ENCODE results near the gene ZC2HC1B.

Gene ZC2HC1B

DNA sequence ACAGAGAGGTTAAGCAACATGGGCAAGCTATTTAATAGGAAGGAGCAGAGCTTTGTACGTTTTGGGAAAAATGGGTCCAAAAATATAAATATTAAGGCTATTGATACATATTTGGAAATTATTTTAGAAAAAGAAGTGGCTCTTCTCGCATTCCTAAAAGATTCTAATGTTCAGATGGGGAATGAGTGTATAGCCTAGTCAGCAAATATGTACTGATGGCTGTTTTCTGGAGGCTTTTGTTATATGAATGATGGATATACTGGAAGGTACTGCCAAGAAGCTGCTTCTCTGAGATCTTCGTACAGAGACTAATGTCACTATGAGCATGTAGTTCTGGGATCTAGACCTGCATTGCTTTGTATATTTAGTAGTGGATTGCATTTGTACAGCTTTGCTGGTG is 72.1 kb downstream of the ZC2HC1B start:
- DNase-seq: no peak

DNA sequence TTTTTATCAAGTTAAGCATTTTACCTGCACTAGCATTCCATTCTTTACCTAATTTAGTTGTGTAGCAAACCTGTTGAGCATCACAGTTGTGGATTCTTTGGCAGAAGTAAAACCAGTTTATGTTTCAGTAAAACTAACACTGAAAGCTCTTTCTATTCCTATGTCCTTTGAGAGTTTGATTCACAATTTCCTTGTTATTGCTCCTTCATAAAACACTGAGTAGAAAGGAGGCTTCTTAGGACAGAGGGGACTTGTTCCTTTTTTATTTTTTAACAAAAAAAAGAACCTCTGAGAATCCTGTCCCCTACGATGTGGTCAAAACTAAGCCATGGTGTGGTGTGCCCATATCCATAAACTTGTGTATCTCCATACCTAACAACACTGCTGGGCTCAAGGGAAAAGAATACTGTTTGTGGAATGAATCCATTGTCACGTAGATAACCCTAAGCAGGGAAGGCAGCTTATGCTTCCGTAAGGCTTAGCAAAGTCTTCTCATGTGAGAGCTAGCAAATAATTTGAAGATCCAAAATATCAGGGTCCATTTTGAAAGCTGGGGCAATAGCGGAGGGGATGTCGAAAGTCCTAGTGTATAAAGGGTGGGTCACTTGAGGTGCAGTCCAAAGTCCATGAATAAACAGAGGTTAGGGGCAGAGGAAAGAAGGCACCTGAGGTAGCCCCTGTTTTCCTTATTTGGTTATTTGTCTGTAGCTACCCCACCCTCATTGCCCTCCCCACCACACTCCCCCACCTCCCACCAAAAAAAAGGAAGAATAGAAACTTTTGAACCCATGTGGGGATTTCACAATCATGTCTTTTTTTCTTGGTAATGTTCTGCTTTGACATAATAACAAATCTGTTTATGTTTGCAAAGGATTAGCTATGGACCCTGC is 72.7 kb downstream of the ZC2HC1B start:
- peak in 1 of 3 donors; percentile 17 for DNase-seq

DNA sequence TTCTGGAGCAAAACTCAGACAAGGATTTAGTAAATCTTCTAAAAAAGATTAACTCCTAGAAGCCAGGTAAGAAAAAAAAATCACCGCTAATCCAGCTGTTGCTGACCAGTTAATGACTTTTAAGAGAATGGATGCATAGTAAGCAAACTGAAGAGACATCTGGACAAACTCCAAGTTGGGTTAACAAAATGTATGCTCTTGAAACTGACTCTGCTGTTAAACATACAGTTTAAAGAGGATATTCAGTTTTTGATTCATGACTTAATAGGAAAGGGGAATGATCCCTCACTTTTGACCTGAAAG is 73.3 kb downstream of the ZC2HC1B start:
- no peak for DNase-seq

DNA sequence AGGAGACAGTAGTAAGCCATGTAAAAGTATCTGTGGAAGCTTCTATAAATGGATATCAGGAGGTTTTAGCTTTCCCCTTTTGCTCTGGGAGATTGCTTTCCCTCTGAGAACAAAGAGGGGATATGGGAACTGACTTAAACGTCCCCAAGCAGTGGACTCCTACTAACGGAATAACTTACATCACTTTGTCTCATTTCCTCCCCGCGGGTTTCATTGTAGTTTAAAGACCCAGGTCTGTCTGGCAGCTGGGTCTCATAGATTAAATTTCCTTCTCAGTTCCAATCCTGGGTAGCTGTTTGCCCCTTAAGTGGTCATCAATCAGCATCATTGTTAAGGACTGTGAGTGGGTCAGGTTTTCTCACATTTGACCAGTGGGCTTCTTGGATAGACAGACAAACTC is 75.1 kb downstream of the ZC2HC1B start:
- DNase-seq: peak; percentile 15 to 24 (median 22)

DNA sequence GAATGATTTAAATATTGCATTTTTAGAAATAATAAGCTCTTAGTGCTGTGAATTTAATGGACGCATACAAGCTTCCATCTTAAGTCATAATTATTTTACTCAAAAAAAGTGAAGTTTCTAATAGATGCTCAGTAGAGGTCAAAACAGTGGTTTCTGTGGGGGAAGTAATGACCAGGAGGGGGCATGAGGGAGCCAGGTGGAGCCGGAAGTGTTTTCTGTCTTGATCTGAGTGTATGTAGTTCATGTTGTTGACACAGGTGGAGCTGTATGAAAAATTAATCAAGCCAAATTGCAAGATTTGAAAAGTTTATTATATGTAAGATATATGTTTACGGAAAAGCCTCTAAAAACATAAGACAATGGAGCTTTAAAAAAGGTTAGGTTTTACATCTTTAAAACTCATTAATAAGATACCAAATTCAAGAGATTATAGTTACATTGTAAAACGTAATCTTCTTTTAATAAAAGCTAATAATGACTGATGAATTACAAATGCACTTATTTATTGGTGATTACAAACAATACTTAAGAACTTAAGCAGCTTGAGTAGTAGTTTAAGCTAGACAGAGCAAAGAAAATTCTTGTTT is 75.8 kb downstream of the ZC2HC1B start:
- peak; percentile 35 to 51 (median 40) for DNase-seq

DNA sequence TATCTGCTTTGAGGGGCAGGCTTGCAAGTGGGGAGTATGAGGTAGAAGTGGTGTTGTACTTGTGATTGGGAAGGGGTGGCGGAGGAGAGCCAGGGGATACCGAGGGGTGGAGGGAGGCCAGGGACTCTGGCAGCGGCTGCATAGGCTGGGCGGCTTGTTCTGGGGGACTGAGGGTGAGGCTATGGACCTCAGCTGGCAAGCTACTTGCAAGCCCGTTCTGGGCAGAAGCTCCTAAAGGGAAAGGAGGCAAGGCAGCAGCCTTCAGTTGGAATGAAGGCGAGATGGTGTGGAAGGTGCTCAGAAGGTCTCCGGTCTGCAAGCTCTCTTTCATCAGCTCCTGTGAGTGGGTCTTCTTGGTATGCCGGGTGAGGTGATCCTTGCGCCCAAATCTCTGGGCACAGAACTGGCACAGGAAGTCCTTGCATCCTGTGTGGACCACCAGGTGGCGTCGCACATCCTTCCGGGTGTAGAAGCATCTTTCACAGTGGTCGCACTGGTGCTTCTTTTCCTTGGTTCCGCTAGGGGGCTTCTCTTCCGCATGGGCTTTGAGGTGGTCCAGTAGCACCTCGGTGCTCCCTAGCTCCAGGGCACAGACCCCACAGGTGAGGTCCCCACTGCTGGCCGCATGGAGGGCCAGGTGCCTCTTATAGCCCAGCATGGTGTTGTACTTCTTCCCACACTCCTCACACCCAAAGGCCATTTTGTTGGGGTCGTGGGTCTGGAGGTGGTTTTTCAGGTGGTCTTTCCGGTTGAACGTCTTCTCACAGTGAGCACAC is 77.8 kb downstream of the ZC2HC1B start:
- DNase-seq: peak; percentile 56 to 74 (median 59)

DNA sequence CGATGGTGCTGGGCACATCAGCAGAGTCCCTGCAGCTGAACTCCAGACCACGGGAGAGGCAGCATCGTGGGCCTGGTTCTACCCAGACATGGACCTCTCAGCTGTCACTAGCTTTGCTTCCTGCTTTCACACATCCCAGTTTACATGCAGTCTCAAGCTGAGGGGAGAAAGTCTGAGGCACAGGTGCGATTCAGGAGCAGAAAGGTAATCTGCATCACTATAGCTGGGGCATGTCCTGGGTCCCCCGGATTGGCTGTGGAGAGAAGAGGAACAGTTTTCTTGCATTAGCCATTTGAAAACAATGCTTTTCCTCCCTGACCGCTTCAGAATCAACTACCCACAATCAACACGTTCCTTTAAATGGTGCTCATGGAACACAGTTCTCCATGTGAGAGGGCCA is 83.9 kb downstream of the ZC2HC1B start:
- DNase-seq: no peak

DNA sequence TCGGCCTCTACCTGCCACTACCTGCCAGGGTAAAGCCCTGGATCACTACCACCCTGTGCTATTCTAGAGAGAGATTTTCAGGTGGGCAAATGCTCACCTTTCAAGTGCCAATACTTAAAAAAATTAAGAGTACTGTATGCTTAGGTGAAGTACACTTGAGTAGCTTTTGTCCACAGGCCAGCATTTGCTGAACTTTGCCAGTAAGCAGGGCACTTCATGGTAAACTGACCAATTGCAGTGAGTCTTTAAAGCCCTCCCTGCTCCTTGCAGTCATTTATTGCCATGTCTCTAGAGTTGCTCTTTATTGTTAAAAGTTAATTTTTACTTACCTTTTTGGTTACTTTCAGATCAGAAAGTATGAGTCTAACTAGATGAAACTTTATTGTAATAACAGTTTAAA is 85.3 kb downstream of the ZC2HC1B start:
- DNase-seq: no peak

DNA sequence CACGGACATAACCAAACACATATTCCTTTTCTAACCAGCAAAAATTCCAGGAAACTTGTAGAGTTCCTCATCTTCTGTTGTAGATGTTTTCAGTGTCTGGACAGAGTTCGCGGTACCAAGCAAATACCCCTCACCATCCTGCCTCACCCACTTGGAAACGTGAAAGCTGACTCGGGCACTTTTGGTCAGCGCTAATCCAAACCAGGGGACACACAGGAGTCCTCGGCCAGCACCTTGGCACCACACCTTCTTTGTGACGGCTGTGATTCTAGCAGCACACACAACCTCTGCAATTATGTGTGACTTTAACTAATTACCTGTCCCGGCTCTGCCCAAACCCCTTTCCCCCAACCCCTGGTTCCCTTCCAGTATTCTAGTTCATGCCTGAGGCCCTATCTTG is 85.7 kb downstream of the ZC2HC1B start:
- no peak for DNase-seq

DNA sequence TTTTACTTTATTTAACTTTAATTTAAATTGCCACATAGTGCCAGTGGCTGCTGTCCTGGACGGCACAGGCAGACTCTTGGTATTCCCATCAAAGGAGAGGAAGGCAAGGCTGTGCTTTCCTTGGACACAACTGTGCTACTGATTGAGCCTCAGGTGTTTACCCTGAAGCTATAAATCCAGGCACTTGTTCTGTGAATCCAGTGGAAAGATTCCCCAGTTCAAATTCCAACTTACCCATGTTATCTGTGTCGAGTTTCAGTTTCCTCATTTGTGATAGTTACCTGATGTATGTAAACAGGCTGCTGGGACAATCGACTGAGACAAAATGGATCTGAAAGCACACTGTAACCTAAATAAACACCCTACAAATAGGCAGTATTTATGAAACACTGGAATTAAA is 86.6 kb downstream of the ZC2HC1B start:
- DNase-seq: no peak

DNA sequence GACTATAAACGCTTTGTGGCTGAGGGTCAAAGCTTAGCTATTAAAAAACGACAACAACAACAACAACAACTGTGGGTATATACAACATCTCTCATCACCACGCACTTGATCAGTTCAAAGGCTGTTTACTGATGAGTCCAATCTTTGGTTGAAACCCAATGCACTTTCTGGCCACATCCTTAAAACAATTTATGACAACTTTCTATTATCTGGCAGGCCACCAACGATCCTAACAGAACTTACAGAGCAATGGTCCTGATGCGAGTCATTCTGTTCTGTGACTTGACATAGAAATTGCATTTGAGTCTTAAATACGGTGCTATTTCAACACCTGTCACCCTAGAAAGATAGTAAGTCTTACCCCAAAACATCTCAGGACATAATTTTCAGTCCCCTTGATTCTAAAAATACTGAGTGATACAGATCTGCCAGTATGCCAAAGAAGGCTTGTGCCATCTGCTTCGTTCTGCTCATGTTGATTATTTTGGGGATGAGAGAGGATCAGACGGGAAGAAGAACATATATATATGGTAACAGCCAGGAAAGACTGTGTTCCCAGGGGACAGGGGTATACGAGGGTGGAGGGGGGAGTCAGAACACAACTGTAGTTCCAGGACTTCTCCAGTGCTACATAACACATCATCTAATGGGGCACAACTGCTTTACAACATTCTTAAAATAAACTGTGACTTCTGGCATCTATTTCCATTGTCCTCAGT is 87.9 kb downstream of the ZC2HC1B start:
- DNase-seq: no peak

DNA sequence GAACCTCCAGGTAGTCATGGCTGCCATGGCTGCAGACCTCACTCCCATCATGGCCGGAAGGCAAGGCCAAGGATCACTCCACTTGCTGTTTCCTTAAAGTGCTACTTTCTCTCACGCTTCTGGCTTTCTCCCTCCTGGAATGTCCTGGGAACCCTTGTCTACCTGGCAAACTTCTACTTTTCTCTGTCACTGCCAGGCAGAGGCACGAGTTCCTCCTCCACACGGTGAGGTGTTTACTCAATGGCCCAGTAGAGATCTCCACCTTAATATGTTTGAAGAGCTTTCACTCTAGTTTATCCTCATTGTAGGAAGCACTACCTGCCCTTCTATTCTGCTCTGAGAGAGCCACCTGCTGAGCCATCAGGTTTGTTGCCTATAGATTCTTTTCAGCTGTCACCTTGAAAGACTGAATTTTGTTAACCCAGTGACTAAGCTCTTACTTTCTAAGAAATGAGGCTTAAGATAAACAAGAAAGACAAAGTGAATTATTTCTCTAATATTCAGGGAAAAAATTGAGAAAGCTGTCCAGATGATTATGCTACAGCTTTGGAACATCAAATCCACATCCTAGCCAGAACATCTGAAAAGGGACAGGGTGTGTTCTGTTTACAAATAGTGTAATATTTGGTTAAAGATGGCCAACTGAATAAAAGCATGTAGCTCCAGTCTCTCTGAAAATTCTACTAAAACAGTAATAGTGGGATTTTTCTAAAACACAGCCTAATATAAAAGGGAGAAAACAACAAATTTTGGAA is 88.8 kb downstream of the ZC2HC1B start:
- no peak for DNase-seq

DNA sequence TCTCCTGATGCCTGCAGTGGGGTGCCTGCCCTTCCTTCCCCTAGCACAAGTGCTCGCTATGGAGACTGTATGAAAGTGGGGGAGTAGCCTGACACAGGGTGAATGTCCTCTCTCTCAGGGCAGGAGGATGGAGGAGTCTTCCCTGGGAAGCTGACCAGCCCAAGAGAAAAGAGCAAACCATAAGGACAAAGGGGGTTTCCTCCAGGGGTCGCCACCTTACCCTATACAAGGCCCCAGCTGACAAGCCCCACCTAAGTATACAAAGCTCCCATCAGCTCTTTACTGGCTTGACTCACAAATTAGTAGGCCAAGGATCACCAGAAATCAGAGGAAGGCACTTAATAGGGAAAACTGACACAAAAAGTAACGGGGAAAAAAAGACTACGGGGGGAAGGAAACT is 89.6 kb downstream of the ZC2HC1B start:
- no peak for DNase-seq

DNA sequence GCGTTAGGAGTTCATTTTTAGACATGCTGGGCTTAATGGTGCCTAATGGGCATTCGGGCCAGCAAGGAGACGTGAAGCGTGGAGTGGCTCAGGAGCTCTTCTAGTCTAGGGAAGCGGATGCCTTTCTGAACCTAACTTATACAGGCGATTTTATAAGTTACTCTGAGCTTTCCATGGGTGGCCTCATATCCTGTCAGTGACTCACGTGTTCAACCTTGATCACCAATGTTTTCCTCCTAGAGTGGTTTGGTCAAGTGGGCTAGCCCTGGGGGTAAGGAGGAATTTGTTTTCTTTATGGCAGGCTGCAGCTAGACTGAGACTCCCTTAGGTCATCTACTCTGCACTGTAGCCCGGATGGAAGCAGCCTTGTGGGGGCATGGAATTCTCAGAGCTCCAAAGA is 91.7 kb downstream of the ZC2HC1B start:
- DNase-seq: no peak

DNA sequence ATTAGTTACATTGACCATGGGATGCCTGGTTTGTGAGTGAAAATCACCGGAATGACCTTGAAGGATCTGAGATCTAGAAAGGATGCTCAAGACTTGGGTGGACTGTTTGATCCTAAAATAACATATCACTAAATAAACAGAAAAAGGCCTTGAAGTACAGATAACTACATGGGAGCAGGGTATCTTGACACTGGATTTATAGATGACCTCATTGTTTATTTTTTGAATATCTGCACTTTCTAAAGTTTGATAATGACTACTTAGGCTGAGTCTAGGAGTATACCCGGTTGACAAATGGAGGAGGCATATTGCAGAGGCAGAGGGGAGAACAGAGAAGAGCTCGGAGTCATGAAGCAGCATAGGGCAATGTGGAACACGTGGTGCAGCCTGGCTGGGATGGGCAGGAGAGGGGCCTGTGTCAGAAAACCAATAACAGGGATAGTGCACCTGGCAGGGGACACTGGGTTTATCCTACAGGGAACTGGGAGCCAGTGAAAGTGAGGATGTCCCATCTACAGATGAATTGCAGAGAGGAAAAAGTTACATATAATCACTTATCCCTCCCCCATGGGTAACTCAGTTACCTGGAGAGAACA is 93.5 kb downstream of the ZC2HC1B start:
- no peak for DNase-seq

DNA sequence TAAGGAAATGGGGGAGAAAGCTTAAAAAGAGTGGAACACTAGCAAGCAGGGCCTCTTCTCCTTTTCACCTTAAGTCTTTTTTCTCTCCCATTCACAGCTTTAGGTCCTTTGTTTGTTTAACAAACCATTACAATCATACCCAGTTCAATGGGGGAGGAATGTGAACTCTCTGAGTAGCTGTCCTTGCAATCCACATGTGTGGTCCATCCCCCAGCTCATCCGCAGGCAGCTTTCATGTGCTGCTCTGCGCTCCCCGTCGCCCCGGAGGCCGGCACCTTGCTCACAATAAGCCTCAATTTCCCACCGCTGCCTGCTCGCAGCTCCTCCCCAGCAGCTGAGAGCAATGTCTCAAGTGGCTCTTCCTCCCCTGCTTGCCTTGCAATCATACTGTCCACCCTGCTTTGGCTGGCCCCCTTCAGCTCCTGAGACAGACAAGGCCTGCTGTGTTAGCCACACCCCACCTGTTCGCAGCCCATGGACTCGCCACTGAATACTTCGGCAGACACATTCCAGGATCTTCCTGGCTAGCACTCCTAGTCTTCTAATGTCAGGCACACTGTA is 94.6 kb downstream of the ZC2HC1B start:
- no peak for DNase-seq

DNA sequence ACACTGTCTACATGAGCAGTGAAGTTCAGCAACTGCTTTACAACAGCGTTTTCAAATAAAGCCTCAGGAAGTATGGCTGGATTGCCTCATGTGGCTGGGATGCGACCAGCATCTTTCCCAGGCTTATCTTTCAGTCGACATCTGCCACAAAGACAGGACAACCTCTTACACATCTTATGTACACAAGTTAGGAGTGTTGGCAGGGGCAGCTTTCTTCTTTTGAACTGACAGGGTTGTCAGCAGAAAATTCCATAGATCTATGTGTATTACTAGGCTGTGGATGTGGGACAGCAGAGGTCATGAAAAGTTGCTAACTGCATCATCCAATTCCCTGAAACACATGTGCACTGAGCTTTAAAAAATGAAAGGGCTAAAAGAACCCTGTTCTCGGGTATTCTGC is 95.7 kb downstream of the ZC2HC1B start:
- no peak for DNase-seq

DNA sequence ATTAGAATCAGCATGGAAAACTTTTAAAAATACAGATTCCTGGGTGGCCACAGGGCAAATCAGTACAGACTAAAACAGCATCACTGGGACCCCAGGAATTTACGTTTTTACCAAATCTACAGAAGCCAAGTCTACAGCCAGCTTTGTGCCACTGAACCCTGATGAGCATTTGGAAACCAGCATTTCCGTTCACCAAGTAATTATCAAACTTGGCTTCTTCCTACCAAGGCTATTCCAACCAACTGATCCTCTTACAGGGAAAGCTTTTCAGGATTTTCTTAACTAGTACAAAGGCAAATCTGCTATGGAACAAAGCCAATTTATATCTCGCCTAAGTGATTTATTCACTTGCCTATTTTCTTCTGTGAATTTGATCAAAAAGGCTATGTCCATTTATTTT is 96.8 kb downstream of the ZC2HC1B start:
- no peak for DNase-seq

DNA sequence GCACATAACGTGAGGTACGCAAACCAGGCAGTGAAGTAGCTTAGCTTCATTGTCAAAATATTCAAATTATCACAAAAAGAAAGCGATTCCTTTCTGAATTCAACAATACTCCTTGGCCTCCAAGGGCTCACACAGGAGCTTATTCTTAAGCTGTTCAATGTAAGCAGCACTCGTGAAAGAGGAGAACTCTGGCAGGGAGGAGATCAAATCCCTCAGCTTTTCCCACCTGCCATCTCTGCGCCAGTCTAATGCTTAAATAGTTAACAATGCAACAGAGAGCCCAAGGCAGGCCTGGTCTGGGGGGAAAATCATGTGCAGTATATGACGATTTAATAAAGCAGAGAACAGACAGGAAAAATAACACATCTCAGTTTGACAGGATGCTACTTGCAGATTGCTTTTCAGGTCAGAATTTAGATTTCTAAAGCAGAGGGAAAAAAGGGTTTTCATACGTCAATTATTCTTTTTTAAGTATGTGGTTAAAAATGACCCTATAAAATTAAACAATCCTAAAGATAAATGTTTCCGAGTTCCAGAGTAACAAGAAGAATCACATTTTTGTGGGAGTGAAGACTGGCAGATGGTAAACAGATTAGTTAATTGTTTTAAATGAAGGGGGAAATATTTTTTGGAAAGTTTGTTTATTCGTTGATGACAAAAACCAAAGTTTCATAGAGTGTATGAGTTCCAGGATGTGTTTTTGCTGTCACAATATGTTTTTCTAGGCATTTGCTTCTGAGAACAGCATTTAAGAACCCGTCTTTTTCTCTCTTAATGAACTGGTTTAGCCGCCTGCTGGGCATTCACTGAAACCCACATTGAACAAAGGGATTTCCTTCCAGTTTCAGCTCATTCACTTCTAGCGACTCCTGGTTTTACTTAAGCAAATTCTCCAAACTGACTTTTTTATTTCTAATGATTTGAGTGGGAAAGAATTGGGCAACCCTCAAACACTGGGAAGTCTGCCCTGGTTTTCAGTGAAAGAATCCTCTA is 97.9 kb downstream of the ZC2HC1B start:
- no peak for DNase-seq

DNA sequence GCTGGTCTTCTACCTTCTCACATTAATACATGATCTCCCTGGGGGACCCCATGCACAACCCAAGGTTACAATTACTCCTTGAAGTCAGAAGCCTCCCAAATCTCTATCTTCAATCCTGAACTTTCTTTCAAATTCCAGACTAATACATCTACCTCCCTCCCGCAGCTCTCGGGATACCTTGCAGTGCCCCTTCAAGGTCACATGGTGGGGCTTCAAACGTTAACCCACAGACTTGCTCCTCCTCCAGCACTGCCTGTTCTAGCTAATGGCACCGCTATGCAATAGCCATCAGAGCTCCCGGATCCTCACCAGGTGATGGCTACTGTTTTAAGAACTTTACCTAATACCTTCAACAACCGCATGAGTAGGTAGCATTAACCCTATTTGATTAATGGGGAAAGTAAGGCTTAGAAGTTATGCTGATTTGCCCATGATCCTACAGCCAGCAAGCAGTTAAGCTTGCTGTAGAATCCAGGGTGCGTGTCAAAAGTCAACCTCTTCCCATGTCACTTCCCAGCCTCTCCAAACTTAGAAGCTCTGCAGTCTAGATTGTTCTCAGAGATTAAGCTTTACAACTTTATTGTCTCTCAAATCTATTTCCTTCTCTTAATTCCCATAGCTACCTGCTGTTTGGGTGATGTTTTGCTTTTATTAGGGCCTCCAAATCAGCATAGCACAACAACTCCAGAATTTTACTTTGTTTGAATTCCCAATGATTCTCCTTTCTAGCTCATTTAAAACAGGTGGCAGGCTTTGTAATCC is 99.1 kb downstream of the ZC2HC1B start:
- no peak for DNase-seq

Measured in suppressor macrophage treated with lipopolysaccharide for 1 hour (primary cell).